Fibroblast of lung (primary cell): ENCODE data around the gene VEGFA. TPM values are rescaled to one million over a fixed set of nuclear protein-coding genes. Genes with fewer than 3 reads are reported as not detected.

Source experiments
- DNase-seq, 2 donors: peaks; one replicate each; pipeline versions ENCODE4 v3.0.0 to v3.0.0-alpha.2; 2010; ENCODE audit warnings: low read depth in 2 of 2
- H2AFZ ChIP-seq: 2 replicates; pipeline ENCODE4 v1.5.1; 2012; ENCODE audit warnings: low read length, control low read depth, inconsistent platforms
- H3K27ac ChIP-seq: 2 replicates; pipeline ENCODE4 v1.5.1; 2011; ENCODE audit warnings: low read length, control low read depth; ENCODE audit not compliant: insufficient read depth
- H3K27me3 ChIP-seq: 2 replicates; pipeline ENCODE4 v1.5.1; 2011; ENCODE audit warnings: mild to moderate bottlenecking, low read length; ENCODE audit not compliant: control insufficient read depth, insufficient read depth
- H3K36me3 ChIP-seq: 2 replicates; pipeline ENCODE4 v1.5.1; 2011; ENCODE audit warnings: low read length; ENCODE audit not compliant: control insufficient read depth, insufficient read depth
- H3K4me1 ChIP-seq: 2 replicates; pipeline ENCODE4 v1.5.1; 2011; ENCODE audit warnings: low read length; ENCODE audit not compliant: control insufficient read depth, insufficient read depth; ENCODE audit errors: extremely low read depth
- H3K4me2 ChIP-seq: 2 replicates; pipeline ENCODE4 v1.5.1; 2011; ENCODE audit warnings: low read length, control low read depth; ENCODE audit not compliant: insufficient read depth; ENCODE audit errors: extremely low read depth
- H3K4me3 ChIP-seq, 4 experiments: fragments of 200-600 bp in 1 of 4; sonication (generic) in 1 of 4; replicated peaks in 1 of 4; 2 replicates each; pipeline ENCODE4 v1.5.1; 2011 to 2016; ENCODE audit warnings: low read length in 4 of 4, low read depth in 3 of 4, mild to moderate bottlenecking in 3 of 4, control low read depth in 2 of 4, inconsistent platforms in 1 of 4, mixed read lengths in 1 of 4; ENCODE audit not compliant: insufficient read depth in 1 of 4; ENCODE audit errors: control extremely low read depth in 1 of 4
- H3K79me2 ChIP-seq: 2 replicates; pipeline ENCODE4 v1.5.1; 2012; ENCODE audit warnings: mild to moderate bottlenecking, low read length, inconsistent platforms; ENCODE audit not compliant: control insufficient read depth, insufficient read depth
- H3K9ac ChIP-seq: 2 replicates; pipeline ENCODE4 v1.5.1; 2011; ENCODE audit warnings: mild to moderate bottlenecking, low read length, control low read depth; ENCODE audit not compliant: insufficient read depth
- H3K9me3 ChIP-seq: 2 replicates; pipeline ENCODE4 v1.5.1; 2012; ENCODE audit warnings: low read depth, low read length; ENCODE audit not compliant: control insufficient read depth, insufficient read depth
- H4K20me1 ChIP-seq: 2 replicates; pipeline ENCODE4 v1.5.1; 2011; ENCODE audit warnings: low read length; ENCODE audit not compliant: control insufficient read depth, insufficient read depth; ENCODE audit errors: extremely low read depth
- EZH2 ChIP-seq: IDR thresholded peaks from 2 replicates; pipeline ENCODE4 v1.5.1; 2012; ENCODE audit warnings: low read length, control low read depth, mild to moderate bottlenecking; ENCODE audit errors: missing control alignments
- polyA plus RNA-seq, 2 donors: library from polyadenylated mRNA; depleted of rRNA in 1 of 2; stranded (reverse) in 1 of 2; unstranded in 1 of 2; fragments of >200 nt; gene quantifications; 2 replicates each; pipeline ENCODE4 v1.2.1, GENCODE V29; 2011 to 2012; ENCODE audit warnings: missing spikeins in 1 of 2
- total RNA-seq: library from RNA; depleted of rRNA; stranded (reverse); fragments of >200 nt; gene quantifications from 2 replicates; pipeline ENCODE4 v1.2.1, GENCODE V29; 2014
- TF ChIP-seq, protein P1 (sequence below), 2 donors: IDR thresholded peaks in 1 of 2; conservative IDR thresholded peaks in 1 of 2; 1 replicate in 1 of 2; 2 replicates in 1 of 2; pipeline ENCODE4 v1.5.1; 2011 to 2012; ENCODE audit warnings: low read length in 2 of 2, control low read depth in 1 of 2, inconsistent platforms in 1 of 2, low read depth in 1 of 2, mild to moderate bottlenecking in 1 of 2

VEGFA gene
- total and polyA plus RNA-seq, 2 donors (not counting 1 experiment from before 2014, with no cell fraction given), result 111 to 150 TPM

- Histone ChIP-seq H3K9me3 (no peaks in the 10 kb centered on the region), H3K9ac (no peak overlapping the region), H2AFZ (no peak overlapping the region), H3K27ac (no peak overlapping the region), H3K4me1 (peaks cover 7% of the 10 kb centered on the region), H3K36me3 (no peaks in the 10 kb centered on the region), H3K4me2 (no peak overlapping the region), H3K4me3 (no peak overlapping the region), H3K79me2 (no peaks in the 10 kb centered on the region), H3K27me3 (peaks cover 12% of the 10 kb centered on the region), H4K20me1 (no peaks in the 10 kb centered on the region)
- DNase-seq, result peak; percentile 59 to 79
- TF ChIP-seq EZH2, result no peak
- TF ChIP-seq, protein P1, sequence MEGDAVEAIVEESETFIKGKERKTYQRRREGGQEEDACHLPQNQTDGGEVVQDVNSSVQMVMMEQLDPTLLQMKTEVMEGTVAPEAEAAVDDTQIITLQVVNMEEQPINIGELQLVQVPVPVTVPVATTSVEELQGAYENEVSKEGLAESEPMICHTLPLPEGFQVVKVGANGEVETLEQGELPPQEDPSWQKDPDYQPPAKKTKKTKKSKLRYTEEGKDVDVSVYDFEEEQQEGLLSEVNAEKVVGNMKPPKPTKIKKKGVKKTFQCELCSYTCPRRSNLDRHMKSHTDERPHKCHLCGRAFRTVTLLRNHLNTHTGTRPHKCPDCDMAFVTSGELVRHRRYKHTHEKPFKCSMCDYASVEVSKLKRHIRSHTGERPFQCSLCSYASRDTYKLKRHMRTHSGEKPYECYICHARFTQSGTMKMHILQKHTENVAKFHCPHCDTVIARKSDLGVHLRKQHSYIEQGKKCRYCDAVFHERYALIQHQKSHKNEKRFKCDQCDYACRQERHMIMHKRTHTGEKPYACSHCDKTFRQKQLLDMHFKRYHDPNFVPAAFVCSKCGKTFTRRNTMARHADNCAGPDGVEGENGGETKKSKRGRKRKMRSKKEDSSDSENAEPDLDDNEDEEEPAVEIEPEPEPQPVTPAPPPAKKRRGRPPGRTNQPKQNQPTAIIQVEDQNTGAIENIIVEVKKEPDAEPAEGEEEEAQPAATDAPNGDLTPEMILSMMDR (conservative IDR thresholded peaks at IDR 0.05 in 1 of 2, IDR thresholded peaks at IDR 0.05 in 1 of 2; ENCODE audit: low read depth in 1 of 2, low read length in 2 of 2), result peak; percentile 43 to 71
Measured at GRCh38 chr6:43723737-43724295, 46.2 kb upstream of the VEGFA start.

DNA sequence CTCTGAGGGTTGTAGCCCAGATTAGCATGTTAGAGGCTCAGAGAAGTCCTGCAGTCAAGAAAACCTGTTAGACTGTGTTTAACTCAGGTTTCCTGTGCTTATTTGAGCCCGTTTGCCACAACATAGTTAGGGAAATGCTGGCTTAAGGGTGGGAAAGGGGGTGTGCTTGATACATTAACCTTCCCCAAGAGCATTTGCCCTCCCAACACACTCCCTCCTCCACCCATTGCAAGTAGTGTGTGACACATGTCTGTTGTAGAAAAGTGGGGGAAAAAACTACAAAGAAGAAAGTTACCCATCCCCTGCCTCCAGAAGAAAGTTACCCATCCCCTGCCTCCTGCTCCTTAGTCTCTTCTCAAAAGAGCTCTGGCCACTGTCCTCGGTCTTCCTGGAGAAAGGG lies 45.7 kb upstream of the VEGFA start:
- H3K79me2 ChIP-seq, result no peaks in the 10 kb centered on the region
- H3K4me3 ChIP-seq, result no peak overlapping the region
- no peak for DNase-seq
- no peak overlapping the region for H2AFZ ChIP-seq
- peaks cover 12% of the 10 kb centered on the region for H3K27me3 ChIP-seq
- TF ChIP-seq, protein P1 (conservative IDR thresholded peaks at IDR 0.05 in 1 of 2, IDR thresholded peaks at IDR 0.05 in 1 of 2; ENCODE audit: low read depth in 1 of 2, low read length in 2 of 2), result no peak
- no peak for TF ChIP-seq EZH2
- H3K36me3 ChIP-seq, result no peaks in the 10 kb centered on the region
- no peak overlapping the region for H3K27ac ChIP-seq
- no peak overlapping the region for H3K4me2 ChIP-seq
- no peak overlapping the region for H3K9ac ChIP-seq
- H4K20me1 ChIP-seq, result no peaks in the 10 kb centered on the region
- H3K9me3 ChIP-seq, result no peaks in the 10 kb centered on the region
- peaks cover 7% of the 10 kb centered on the region for H3K4me1 ChIP-seq

- no peak overlapping the region for H3K27ac ChIP-seq
- no peak overlapping the region for H2AFZ ChIP-seq
- peaks cover 7% of the 10 kb centered on the region for H3K4me1 ChIP-seq
- DNase-seq, result peak; percentile 92 to 99
- no peak overlapping the region for H3K4me3 ChIP-seq
- H3K27me3 ChIP-seq, result peaks cover 12% of the 10 kb centered on the region
- no peaks in the 10 kb centered on the region for H3K79me2 ChIP-seq
- no peaks in the 10 kb centered on the region for H3K9me3 ChIP-seq
- TF ChIP-seq, protein P1 (conservative IDR thresholded peaks at IDR 0.05 in 1 of 2, IDR thresholded peaks at IDR 0.05 in 1 of 2; ENCODE audit: low read depth in 1 of 2, low read length in 2 of 2), result no peak
- TF ChIP-seq EZH2, result no peak
- H3K9ac ChIP-seq, result no peak overlapping the region
- H3K4me2 ChIP-seq, result peak overlapping the region; percentile 52
- no peaks in the 10 kb centered on the region for H3K36me3 ChIP-seq
- no peaks in the 10 kb centered on the region for H4K20me1 ChIP-seq
Measured at GRCh38 chr6:43724914-43725642, 44.9 kb upstream of the VEGFA start.
